NCI-H2196 treated with DMSO at 0.1 percent for 48 hours (cell line): ENCODE measurements around the gene SCYGR7.
"Not testable (repeated sequence)": the region's sequence is repeated elsewhere in the genome, so short reads cannot be mapped to it uniquely, and the experiment has no call there.

ENCODE experiments used
- DNase-seq: peaks from one replicate; lab custom pipeline; 2025; ENCODE audit not compliant: unreplicated experiment; lab: John Stamatoyannopoulos, UW

Gene SCYGR7

GRCh38 chr2:227728035-227728434 lies at the start of gene SCYGR7:
Gene SCYGR7 (plus strand): TSS chr2:227728335. CDS start chr2:227728335, 0 bp downstream.
- no peak for DNase-seq

GRCh38 chr2:227684258-227684657 lies 43.9 kb upstream of the SCYGR7 start:
- no peak for DNase-seq

- DNase-seq = no peak
Observed at GRCh38 chr2:227687189-227687588, 40.9 kb upstream of the SCYGR7 start.

GRCh38 chr2:227696990-227697679 lies 31.0 kb upstream of the SCYGR7 start:
- DNase-seq = no peak

GRCh38 chr2:227701556-227701955 lies 26.6 kb upstream of the SCYGR7 start:
- DNase-seq = no peak

GRCh38 chr2:227703280-227703732 lies 24.8 kb upstream of the SCYGR7 start:
- DNase-seq = no peak

- DNase-seq = no peak
Observed at GRCh38 chr2:227703961-227704360, 24.2 kb upstream of the SCYGR7 start.

- DNase-seq = no peak
Observed at GRCh38 chr2:227706859-227707258, 21.3 kb upstream of the SCYGR7 start.

- no peak for DNase-seq
Observed at GRCh38 chr2:227707390-227707789, 20.7 kb upstream of the SCYGR7 start.

GRCh38 chr2:227710986-227711385 lies 17.1 kb upstream of the SCYGR7 start:
- no peak for DNase-seq

GRCh38 chr2:227713291-227713690 lies 14.8 kb upstream of the SCYGR7 start:
- no peak for DNase-seq

- no peak for DNase-seq
Observed at GRCh38 chr2:227716501-227716900, 11.6 kb upstream of the SCYGR7 start.

- no peak for DNase-seq
Observed at GRCh38 chr2:227717687-227718567, 10.2 kb upstream of the SCYGR7 start, which contains the start of gene SLC19A3. Gene SLC19A3 (minus strand): TSS chr2:227718028. CDS start chr2:227702318, 15,710 bp downstream.

- DNase-seq = no peak
Observed at GRCh38 chr2:227719641-227720040, 8.5 kb upstream of the SCYGR7 start.

- DNase-seq = no peak
Observed at GRCh38 chr2:227720680-227721079, 7.5 kb upstream of the SCYGR7 start.

- not testable (repeated sequence) for DNase-seq
Observed at GRCh38 chr2:227722821-227723220, 5.3 kb upstream of the SCYGR7 start.

- DNase-seq = no peak
Observed at GRCh38 chr2:227724394-227725039, 3.6 kb upstream of the SCYGR7 start, which contains the start of gene SCYGR6. Gene SCYGR6 (minus strand): TSS chr2:227724757. CDS start chr2:227724757, 0 bp downstream.

GRCh38 chr2:227739351-227739750 lies 11.2 kb downstream of the SCYGR7 start:
- DNase-seq = no peak

- DNase-seq = not testable (repeated sequence)
Observed at GRCh38 chr2:227740705-227741104, 12.6 kb downstream of the SCYGR7 start.

- DNase-seq = no peak
Observed at GRCh38 chr2:227745594-227745993, 17.5 kb downstream of the SCYGR7 start, which contains the start of gene SCYGR8. Gene SCYGR8 (plus strand): TSS chr2:227745894. CDS start chr2:227745894, 0 bp downstream.

- DNase-seq = no peak
Observed at GRCh38 chr2:227748079-227748478, 19.9 kb downstream of the SCYGR7 start.
